ENCODE measurements around the gene TUG1. TPM values are rescaled to one million over a fixed set of nuclear protein-coding genes. Genes with fewer than 3 reads are reported as not detected.

TUG1 gene
- total RNA-seq, 4 donors from 2014 or later, result 53.8 to 89.8 (median 66.1) TPM

DNA sequence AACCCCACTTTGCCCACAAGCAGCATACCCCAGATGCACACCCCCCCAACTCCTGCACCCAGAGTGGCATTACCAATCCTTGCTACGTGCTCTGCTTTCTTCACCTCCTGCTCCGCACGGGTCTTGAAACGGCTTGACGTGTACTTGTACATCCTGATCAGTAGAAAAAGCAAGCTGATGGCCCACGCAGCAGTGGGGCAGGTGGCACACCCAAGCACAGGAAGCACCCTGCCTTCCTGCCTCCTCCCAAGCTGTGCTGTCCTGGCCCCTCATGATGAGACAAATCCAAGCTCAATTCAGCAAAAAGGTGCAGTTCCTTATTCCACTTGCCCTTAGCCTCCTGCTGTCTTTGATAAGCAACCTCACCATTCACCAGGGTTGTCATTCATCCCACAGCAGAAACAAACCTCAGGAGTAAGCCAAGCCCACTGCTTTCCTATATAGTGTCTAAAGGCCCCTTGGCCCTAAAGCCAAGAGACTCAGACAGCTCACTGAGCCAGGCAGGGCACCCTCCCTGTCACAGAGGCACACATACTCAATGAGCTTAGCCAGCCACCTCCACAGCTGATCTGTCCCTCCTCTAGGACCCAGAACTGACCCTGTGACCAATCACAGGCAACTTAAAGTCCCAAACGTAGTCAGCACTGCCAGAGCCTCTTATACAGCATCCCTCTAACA lies 28.2 kb upstream of the TUG1 start:
- no peaks in the 10 kb centered on the region for H3K27me3 ChIP-seq
- H3K4me1 ChIP-seq, result peaks cover 0 to under 1% (median 0%) of the 10 kb centered on the region in 3 donors
- H3K36me3 ChIP-seq, result peaks cover 3 to 100% of the 10 kb centered on the region in 2 donors
- no peak overlapping the region for H3K27ac ChIP-seq
- no peak for ATAC-seq
- H3K4me3 ChIP-seq, result no peak overlapping the region
- TF ChIP-seq POLR2AphosphoS5 (IDR thresholded peaks at IDR 0.05) (no peak), EP300 (IDR thresholded peaks at IDR 0.05) (no peak), POLR2A (IDR thresholded peaks at IDR 0.05) (no peak)
- TF ChIP-seq, protein P1, sequence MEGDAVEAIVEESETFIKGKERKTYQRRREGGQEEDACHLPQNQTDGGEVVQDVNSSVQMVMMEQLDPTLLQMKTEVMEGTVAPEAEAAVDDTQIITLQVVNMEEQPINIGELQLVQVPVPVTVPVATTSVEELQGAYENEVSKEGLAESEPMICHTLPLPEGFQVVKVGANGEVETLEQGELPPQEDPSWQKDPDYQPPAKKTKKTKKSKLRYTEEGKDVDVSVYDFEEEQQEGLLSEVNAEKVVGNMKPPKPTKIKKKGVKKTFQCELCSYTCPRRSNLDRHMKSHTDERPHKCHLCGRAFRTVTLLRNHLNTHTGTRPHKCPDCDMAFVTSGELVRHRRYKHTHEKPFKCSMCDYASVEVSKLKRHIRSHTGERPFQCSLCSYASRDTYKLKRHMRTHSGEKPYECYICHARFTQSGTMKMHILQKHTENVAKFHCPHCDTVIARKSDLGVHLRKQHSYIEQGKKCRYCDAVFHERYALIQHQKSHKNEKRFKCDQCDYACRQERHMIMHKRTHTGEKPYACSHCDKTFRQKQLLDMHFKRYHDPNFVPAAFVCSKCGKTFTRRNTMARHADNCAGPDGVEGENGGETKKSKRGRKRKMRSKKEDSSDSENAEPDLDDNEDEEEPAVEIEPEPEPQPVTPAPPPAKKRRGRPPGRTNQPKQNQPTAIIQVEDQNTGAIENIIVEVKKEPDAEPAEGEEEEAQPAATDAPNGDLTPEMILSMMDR (IDR thresholded peaks at IDR 0.05), result no peak
- 73 to 85% methylated on average over 6 of the region's 7 CpGs for WGBS, 2 donors (ENCODE audit: low coverage in 1 of 2)
- no peaks in the 10 kb centered on the region for H3K9me3 ChIP-seq

DNA sequence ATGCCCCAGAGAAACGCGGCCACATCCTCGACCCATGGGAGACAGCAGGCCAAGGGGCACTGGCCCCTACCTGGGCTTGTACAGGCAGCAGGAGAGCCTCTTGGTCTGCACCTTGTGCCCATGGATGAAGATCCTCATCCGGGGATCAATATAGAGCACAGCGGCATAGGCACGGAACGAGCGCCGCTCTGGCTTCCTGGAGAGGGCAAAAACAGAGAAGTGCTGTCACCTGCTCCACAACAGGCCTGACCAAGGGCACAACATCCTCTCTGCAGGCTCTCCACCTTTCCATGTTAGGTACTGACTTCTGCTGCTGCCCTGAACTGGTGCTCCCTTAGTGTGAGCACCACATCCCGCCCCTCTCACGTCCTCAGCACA lies 27.7 kb upstream of the TUG1 start:
- Histone ChIP-seq H3K36me3 (peaks cover 3 to 100% of the 10 kb centered on the region in 2 donors), H3K4me3 (no peak overlapping the region), H3K9me3 (no peaks in the 10 kb centered on the region), H3K27me3 (no peaks in the 10 kb centered on the region), H3K27ac (no peak overlapping the region), H3K4me1 (peaks cover 0 to 6% (median 0%) of the 10 kb centered on the region in 3 donors)
- ATAC-seq, result no peak
- WGBS, 2 donors (ENCODE audit: low coverage in 1 of 2), result 100% methylated on average over 1 of the region's 11 CpGs; no CpG with 5 or more reads in 1 of the 2 donors
- TF ChIP-seq POLR2AphosphoS5 (IDR thresholded peaks at IDR 0.05) (no peak), POLR2A (IDR thresholded peaks at IDR 0.05) (no peak), EP300 (IDR thresholded peaks at IDR 0.05) (no peak)

DNA sequence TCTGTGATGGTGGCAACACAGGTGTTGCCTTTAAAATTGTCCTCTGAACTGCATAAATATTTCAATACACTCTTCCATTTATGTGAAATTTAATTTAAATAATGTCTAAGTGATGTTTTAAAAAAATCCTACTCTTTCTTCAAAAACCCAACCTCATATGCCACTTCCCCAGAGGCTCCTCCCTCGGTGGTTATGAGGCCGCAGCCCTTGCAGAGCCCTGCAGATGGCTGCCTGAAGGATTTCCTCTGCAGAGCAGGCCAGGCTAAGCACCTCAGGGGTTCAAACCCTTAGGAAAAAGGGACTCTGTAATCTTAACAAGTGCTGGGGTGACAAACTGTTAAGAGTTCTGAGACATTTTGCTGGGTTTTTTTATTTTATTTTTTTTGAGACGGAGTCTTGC lies 25.7 kb upstream of the TUG1 start:
- H3K4me3 ChIP-seq, result no peak overlapping the region
- no peaks in the 10 kb centered on the region for H3K27me3 ChIP-seq
- no peaks in the 10 kb centered on the region for H3K9me3 ChIP-seq
- ATAC-seq, result no peak
- TF ChIP-seq, protein P1 (IDR thresholded peaks at IDR 0.05), result no peak
- no peak for TF ChIP-seq POLR2A (IDR thresholded peaks at IDR 0.05)
- no peak for TF ChIP-seq POLR2AphosphoS5 (IDR thresholded peaks at IDR 0.05)
- TF ChIP-seq EP300 (IDR thresholded peaks at IDR 0.05), result no peak
- 79 to 80% methylated on average over 1 to 3 of the region's 3 CpGs for WGBS, 2 donors (ENCODE audit: low coverage in 1 of 2)
- peaks cover 3 to 26% (median 18%) of the 10 kb centered on the region in 3 donors for H3K4me1 ChIP-seq
- H3K27ac ChIP-seq, result no peak overlapping the region
- peaks cover 0 to 85% of the 10 kb centered on the region in 2 donors for H3K36me3 ChIP-seq

DNA sequence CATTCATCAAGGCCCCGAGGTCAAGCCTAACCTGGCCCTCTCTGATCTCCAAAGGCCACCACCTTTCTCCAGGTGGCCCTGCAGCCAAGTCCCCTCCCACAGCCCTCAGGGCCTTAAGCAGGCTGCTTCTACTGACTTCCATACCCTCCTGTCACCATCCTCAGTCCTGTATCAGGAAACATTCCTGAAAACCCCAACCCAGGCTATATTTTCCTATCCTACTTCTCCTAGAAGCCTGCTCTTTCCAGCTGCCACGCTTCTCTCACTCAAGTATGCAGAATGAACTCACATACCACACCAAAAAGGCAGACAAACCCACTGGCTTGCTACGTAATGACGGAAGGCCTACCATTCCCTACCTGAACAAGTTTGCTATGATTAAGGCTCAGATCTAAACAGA lies 24.1 kb upstream of the TUG1 start:
- Histone ChIP-seq H3K4me3 (no peak overlapping the region), H3K36me3 (peaks cover 0 to 84% of the 10 kb centered on the region in 2 donors), H3K27ac (no peak overlapping the region), H3K9me3 (no peaks in the 10 kb centered on the region), H3K4me1 (peaks cover 3 to 42% (median 21%) of the 10 kb centered on the region in 3 donors), H3K27me3 (no peaks in the 10 kb centered on the region)
- no peak for TF ChIP-seq POLR2AphosphoS5 (IDR thresholded peaks at IDR 0.05)
- WGBS, 2 donors (ENCODE audit: low coverage in 1 of 2), result 86 to 95% methylated on average over 2 to 4 of the region's 4 CpGs
- no peak for ATAC-seq

DNA sequence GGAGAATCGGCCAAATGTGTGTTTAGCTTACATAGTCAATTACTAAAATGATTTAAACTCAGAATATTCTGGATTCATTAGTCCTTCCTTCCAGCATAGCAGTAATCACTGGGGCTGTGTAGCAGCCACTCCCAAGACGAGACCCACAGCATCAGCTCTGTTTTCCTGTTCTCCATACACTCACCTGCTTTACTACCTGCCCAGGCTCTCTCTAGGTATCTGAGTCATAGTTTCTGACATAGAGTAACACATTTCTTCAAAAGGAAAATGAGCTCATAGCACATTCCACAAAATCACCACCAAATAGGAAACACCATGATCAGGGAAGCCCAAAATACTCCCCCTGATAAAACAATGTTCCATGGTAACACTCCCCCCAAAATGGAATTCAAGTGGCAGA lies 23.4 kb upstream of the TUG1 start:
- Histone ChIP-seq H3K9me3 (no peaks in the 10 kb centered on the region), H3K36me3 (peaks cover 0 to 84% of the 10 kb centered on the region in 2 donors), H3K4me1 (peaks cover 3 to 44% (median 21%) of the 10 kb centered on the region in 3 donors), H3K27ac (peak overlapping the region in 3 of 4 donors; percentile 81 to 83 (median 82)), H3K4me3 (no peak overlapping the region), H3K27me3 (no peaks in the 10 kb centered on the region)
- TF ChIP-seq POLR2AphosphoS5 (IDR thresholded peaks at IDR 0.05), result no peak
- no peak for TF ChIP-seq POLR2A (IDR thresholded peaks at IDR 0.05)
- no peak for TF ChIP-seq EP300 (IDR thresholded peaks at IDR 0.05)
- TF ChIP-seq, protein P1 (IDR thresholded peaks at IDR 0.05), result no peak
- 83 to 95% methylated on average over 2 of the region's 2 CpGs for WGBS, 2 donors (ENCODE audit: low coverage in 1 of 2)
- ATAC-seq, result no peak

DNA sequence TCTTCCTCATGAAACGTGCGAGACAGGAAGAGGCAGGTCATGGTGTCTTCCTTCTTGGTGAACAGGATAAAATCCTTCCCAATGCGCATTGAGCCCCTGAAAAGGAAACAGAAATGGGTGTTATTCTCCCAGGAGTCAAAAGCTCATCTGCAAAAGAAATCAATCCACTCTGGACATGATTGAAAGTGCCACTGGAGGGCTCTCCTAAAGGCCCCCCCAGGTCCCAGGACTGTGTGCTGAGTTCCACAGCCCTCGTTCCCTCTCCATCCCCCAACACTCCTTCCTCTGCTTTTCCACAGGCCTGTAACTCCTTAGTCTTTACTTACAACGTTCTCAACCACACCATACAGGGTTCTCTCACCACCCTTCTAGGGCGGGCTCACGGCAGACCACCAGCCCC lies 22.7 kb upstream of the TUG1 start:
- no peaks in the 10 kb centered on the region for H3K9me3 ChIP-seq
- WGBS, 2 donors (ENCODE audit: low coverage in 1 of 2), result 53 to 82% methylated on average over 3 to 4 of the region's 7 CpGs
- no peak overlapping the region for H3K4me3 ChIP-seq
- H3K36me3 ChIP-seq, result peaks cover 0 to 84% of the 10 kb centered on the region in 2 donors
- H3K27ac ChIP-seq, result peak overlapping the region; percentile 34 to 83 (median 82)
- H3K27me3 ChIP-seq, result no peaks in the 10 kb centered on the region
- H3K4me1 ChIP-seq, result peaks cover 3 to 46% (median 21%) of the 10 kb centered on the region in 3 donors
- TF ChIP-seq POLR2A (IDR thresholded peaks at IDR 0.05) (no peak), POLR2AphosphoS5 (IDR thresholded peaks at IDR 0.05) (no peak), EP300 (IDR thresholded peaks at IDR 0.05) (no peak)
- TF ChIP-seq, protein P1 (IDR thresholded peaks at IDR 0.05), result no peak
- ATAC-seq, result no peak

Data from gastroesophageal sphincter (tissue), 4 donors.